ENCODE data around the gene APOBEC3B.

DNA sequence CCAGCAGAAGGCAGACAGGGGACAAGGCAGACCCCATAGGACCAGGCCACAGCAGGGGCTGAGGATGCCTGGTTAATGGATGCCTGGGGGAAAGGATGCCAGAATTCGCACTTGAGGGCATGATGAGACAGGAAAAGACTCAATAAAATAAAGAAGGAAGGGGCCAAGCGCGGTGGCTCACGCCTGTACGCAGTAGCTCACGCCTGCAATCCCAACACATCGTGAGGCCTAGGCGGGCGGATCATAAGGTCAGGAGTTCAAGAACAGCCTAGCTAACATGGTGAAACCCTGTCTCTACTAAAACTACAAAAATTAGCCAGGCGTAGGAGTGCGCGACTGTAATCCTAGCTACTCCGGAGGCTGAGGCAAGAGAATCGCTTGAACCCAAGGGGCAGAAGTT lies 48.6 kb downstream of the APOBEC3B start:
- TF ChIP-seq POLR2A (IDR thresholded peaks at IDR 0.05; ENCODE audit: low read depth, low read length) (no peak), POU2F2 (IDR thresholded peaks at IDR 0.05; ENCODE audit: low read depth, low read length) (no peak), POLR2AphosphoS5 (IDR thresholded peaks at IDR 0.05; ENCODE audit: low read depth, low read length) (no peak), SPI1 (IDR thresholded peaks at IDR 0.05; ENCODE audit: low read depth, low read length) (no peak)

Measured in GM12891 (cell line).